Suprapubic skin (tissue), 4 donors: ENCODE measurements around the gene HMG20B. TPM values are rescaled to one million over a fixed set of nuclear protein-coding genes. Genes with fewer than 3 reads are reported as not detected.

Experiments used
- DNase-seq, 2 donors: peaks; one replicate each; pipeline ENCODE4 v3.0.0-alpha.2; 2019; ENCODE audit warnings: low spot score in 2 of 2
- H3K27ac ChIP-seq: fragments of 200-600 bp; sonication (generic); one replicate; pipeline ENCODE4 v1.5.1; 2019
- H3K27me3 ChIP-seq: fragments of 200-600 bp; sonication (generic); one replicate; pipeline ENCODE4 v1.5.1; 2019
- H3K36me3 ChIP-seq: fragments of 200-600 bp; sonication (generic); one replicate; pipeline ENCODE4 v1.5.1; 2019
- H3K4me1 ChIP-seq: fragments of 200-600 bp; sonication (generic); one replicate; pipeline ENCODE4 v1.5.1; 2019
- H3K4me3 ChIP-seq: fragments of 200-600 bp; sonication (generic); one replicate; pipeline ENCODE4 v1.5.1; 2019; ENCODE audit warnings: mild to moderate bottlenecking
- H3K9me3 ChIP-seq: fragments of 200-600 bp; sonication (generic); one replicate; pipeline ENCODE4 v1.5.1; 2019
- EP300 ChIP-seq: sonication (generic); formaldehyde crosslinking; IDR thresholded peaks from one replicate; pipeline ENCODE4 v1.6.1; 2017; ENCODE audit warnings: antibody characterized with exemption
- POLR2A ChIP-seq, 2 donors: fragments of 450-650 bp; IDR thresholded peaks; one replicate each; pipeline ENCODE4 v1.6.1; 2017; ENCODE audit warnings: antibody characterized with exemption in 2 of 2, mild to moderate bottlenecking in 2 of 2, moderate library complexity in 2 of 2
- POLR2AphosphoS5 ChIP-seq, 3 donors: sonication (generic); formaldehyde crosslinking; IDR thresholded peaks; one replicate each; pipeline ENCODE4 v1.6.1; 2017; ENCODE audit warnings: antibody characterized with exemption in 3 of 3
- WGBS: methylation state at CpG from one replicate; pipeline ENCODE4 v1.1.5; 2018; 5-methylcytosine and 5-hydroxymethylcytosine counted together
- total RNA-seq, 4 donors: library from RNA; depleted of rRNA; stranded (reverse); fragments of >200 nt; gene quantifications; one replicate each; pipeline ENCODE4 v1.1.0, GENCODE V29; 2016
- TF ChIP-seq, protein P1 (sequence below), 2 donors: fragments of 200-600 bp in 1 of 2; fragments of 450-650 bp in 1 of 2; sonication (generic) in 1 of 2; IDR thresholded peaks; one replicate each; pipeline ENCODE4 v1.5.1; 2016 to 2019; ENCODE audit warnings: antibody characterized with exemption in 2 of 2, mild to moderate bottlenecking in 1 of 2, moderate library complexity in 1 of 2

HMG20B gene
- total RNA-seq, 4 donors from 2014 or later, result 87.9 to 135 (median 118) TPM

DNA sequence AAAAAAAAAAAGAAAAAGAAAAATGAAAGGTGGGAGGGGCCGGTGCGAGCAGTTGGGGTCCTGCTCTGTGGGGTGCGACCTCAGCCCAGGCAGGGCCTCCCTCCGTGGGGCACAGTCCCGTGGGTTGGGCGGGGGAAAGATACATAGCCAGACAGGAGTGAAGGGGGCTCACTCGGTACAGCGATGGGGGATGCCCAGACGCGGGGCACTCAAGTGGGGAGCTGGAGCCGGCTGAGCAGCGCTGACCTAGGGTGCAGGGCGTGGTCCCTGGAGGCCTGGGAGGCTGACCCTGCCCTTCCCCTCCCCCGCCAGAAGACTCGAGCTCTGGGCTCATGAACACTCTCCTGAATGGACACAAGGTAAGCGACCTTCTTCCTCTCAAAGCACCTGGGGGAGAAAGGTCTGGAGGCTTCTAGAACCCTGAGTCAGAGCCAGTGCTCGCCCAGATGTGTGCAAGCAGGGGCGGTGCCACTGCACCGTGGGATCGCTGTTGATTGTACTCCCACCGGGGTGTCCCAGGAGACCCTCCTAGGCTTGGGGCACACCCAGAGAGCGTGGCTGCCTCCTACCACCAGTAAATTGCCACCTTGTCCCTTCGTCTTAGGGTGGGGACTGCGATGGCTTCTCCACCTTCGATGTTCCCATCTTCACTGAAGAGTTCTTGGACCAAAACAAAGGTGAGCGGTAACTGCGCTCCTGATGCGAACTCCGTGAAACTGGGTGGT is 3.4 kb downstream of the HMG20B start:
- H3K9me3 ChIP-seq, result no peaks in the 10 kb centered on the region
- peaks cover 48% of the 10 kb centered on the region for H3K4me1 ChIP-seq
- peak overlapping the region; percentile 40 for H3K4me3 ChIP-seq
- H3K36me3 ChIP-seq, result peaks cover 4% of the 10 kb centered on the region
- no peak overlapping the region for H3K27ac ChIP-seq
- 75% methylated on average over 28 of the region's 29 CpGs for WGBS
- no peaks in the 10 kb centered on the region for H3K27me3 ChIP-seq
- no peak for DNase-seq
- TF ChIP-seq, protein P1, sequence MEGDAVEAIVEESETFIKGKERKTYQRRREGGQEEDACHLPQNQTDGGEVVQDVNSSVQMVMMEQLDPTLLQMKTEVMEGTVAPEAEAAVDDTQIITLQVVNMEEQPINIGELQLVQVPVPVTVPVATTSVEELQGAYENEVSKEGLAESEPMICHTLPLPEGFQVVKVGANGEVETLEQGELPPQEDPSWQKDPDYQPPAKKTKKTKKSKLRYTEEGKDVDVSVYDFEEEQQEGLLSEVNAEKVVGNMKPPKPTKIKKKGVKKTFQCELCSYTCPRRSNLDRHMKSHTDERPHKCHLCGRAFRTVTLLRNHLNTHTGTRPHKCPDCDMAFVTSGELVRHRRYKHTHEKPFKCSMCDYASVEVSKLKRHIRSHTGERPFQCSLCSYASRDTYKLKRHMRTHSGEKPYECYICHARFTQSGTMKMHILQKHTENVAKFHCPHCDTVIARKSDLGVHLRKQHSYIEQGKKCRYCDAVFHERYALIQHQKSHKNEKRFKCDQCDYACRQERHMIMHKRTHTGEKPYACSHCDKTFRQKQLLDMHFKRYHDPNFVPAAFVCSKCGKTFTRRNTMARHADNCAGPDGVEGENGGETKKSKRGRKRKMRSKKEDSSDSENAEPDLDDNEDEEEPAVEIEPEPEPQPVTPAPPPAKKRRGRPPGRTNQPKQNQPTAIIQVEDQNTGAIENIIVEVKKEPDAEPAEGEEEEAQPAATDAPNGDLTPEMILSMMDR (IDR thresholded peaks at IDR 0.05), result no peak
- no peak for TF ChIP-seq POLR2AphosphoS5 (IDR thresholded peaks at IDR 0.05)
- TF ChIP-seq EP300, result no peak
- no peak for TF ChIP-seq POLR2A (IDR thresholded peaks at IDR 0.05)

DNA sequence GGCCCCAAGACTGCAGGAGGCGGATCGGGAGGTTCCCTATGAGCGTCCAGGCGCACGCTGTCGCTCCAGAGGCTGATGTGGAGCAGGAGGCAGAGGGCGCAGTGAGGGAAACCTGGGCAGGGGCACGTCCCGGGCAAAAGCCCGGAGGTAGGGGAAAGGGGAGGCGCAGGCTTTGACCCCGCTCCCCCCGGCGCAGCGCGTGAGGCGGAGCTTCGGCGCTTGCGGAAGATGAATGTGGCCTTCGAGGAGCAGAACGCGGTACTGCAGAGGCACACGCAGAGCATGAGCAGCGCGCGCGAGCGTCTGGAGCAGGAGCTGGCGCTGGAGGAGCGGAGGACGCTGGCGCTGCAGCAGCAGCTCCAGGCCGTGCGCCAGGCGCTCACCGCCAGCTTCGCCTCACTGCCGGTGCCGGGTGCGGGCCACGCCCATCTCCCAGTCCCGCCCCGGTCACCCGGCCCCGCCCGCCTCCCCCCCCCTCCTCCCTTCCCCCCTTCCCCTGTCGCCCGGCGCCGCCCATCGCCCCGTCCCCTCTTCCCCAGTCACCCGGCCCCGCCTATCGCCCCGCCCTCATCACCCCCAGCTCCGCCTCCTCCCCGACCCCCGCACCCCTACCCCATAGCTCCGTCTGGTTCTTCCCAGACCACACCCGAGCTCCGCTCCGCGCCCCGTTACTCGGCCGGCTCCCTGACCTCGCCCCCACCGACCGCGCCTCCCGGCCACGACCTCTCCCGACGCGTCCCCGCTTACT is 4.1 kb downstream of the HMG20B start:
- Histone ChIP-seq H3K36me3 (peaks cover 4% of the 10 kb centered on the region), H3K4me1 (peaks cover 43% of the 10 kb centered on the region), H3K4me3 (peak overlapping the region; percentile 40), H3K27ac (no peak overlapping the region), H3K9me3 (no peaks in the 10 kb centered on the region), H3K27me3 (no peaks in the 10 kb centered on the region)
- no peak for TF ChIP-seq POLR2AphosphoS5 (IDR thresholded peaks at IDR 0.05)
- no peak for TF ChIP-seq POLR2A (IDR thresholded peaks at IDR 0.05)
- TF ChIP-seq, protein P1 (IDR thresholded peaks at IDR 0.05), result no peak
- 47% methylated on average over 60 of the region's 78 CpGs for WGBS
- peak in 1 of 2 donors; percentile 71 for DNase-seq

DNA sequence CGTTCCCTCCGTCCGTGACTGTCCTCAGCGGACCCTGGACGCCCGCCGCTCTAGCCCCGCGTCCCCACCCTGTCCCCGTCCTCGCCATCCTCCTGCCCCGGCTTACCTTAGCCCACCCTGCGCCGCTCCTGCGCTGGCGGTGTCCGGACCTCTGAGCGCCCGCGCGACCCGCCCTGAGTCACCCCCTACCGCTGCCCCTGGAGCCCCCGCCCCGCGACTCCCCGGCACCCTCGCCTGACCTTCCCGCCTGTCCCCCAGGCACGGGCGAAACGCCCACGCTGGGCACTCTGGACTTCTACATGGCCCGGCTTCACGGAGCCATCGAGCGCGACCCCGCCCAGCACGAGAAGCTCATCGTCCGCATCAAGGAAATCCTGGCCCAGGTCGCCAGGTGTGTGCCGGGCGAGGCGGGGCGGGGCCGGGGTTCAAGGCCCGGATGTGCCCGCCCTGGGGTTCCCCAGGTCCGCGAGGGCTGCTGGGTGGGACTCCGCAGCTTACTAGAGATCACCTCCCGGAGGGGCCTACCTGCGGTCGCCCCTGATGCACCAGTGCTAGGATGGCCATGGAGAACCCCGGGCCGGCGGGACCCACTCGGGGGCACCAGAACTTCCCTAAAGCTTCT is 5.1 kb downstream of the HMG20B start:
- TF ChIP-seq, protein P1 (IDR thresholded peaks at IDR 0.05), result no peak
- TF ChIP-seq EP300 (no peak), POLR2A (IDR thresholded peaks at IDR 0.05) (no peak), POLR2AphosphoS5 (IDR thresholded peaks at IDR 0.05) (no peak)

DNA sequence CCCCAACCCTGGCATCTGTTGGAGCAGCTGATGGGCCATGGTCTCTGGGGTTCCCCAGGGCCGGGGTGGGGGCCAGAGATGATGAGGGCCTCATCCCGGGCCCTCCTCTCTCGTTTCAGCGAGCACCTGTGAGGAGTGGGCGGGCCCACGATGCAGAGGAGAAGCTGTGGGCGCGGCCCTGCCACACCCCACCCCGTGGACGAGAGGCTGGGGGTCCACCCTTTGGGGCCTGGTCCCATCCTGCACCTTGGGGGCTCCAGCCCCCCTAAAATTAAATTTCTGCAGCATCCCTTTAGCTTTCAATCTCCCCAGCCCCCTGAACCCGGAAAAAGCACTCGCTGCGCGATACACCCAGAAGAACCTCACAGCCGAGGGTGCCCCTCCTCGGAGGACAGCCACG is 5.6 kb downstream of the HMG20B start:
- DNase-seq, result no peak
- 80% methylated on average over 1 of the region's 17 CpGs for WGBS
- H3K36me3 ChIP-seq, result peaks cover 4% of the 10 kb centered on the region
- H3K4me3 ChIP-seq, result no peak overlapping the region
- H3K4me1 ChIP-seq, result peaks cover 35% of the 10 kb centered on the region
- H3K9me3 ChIP-seq, result no peaks in the 10 kb centered on the region
- no peak overlapping the region for H3K27ac ChIP-seq
- H3K27me3 ChIP-seq, result peaks cover under 1% of the 10 kb centered on the region
- TF ChIP-seq POLR2A (IDR thresholded peaks at IDR 0.05), result no peak
- TF ChIP-seq POLR2AphosphoS5 (IDR thresholded peaks at IDR 0.05), result no peak
- TF ChIP-seq, protein P1 (IDR thresholded peaks at IDR 0.05), result no peak
- TF ChIP-seq EP300, result no peak

More for the DNA sequence above, 5.1 kb downstream of the HMG20B start:
- H3K4me1 ChIP-seq, result peaks cover 37% of the 10 kb centered on the region
- DNase-seq, result peak in 1 of 2 donors; percentile 71
- H3K27me3 ChIP-seq, result no peaks in the 10 kb centered on the region
- no peaks in the 10 kb centered on the region for H3K9me3 ChIP-seq
- peaks cover 4% of the 10 kb centered on the region for H3K36me3 ChIP-seq
- no peak overlapping the region for H3K27ac ChIP-seq
- 65% methylated on average over 40 of the region's 60 CpGs for WGBS
- H3K4me3 ChIP-seq, result peak overlapping the region; percentile 40
